ENCODE measurements around the gene NDUFS6.

DNA sequence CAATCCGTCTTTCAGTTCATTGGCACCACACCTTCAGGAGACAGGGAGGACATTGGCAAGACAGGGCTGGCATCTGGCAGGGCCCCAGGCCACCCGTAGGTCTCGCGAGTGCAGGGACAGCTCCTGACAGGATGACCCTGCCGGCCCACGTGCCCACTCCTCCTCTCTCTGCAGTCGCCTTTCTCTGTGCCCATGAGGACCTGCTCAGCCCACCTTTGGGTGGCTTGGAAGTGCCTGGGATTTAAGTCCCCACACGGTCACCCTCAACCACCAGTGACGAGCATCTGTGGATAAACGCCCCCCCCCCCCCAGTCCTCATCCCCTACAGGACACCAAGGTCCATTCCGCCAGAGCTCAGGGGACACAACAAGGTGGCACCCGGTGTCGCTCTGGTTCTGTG, 5.7 kb upstream of the NDUFS6 start:
- TF ChIP-seq, protein P1, sequence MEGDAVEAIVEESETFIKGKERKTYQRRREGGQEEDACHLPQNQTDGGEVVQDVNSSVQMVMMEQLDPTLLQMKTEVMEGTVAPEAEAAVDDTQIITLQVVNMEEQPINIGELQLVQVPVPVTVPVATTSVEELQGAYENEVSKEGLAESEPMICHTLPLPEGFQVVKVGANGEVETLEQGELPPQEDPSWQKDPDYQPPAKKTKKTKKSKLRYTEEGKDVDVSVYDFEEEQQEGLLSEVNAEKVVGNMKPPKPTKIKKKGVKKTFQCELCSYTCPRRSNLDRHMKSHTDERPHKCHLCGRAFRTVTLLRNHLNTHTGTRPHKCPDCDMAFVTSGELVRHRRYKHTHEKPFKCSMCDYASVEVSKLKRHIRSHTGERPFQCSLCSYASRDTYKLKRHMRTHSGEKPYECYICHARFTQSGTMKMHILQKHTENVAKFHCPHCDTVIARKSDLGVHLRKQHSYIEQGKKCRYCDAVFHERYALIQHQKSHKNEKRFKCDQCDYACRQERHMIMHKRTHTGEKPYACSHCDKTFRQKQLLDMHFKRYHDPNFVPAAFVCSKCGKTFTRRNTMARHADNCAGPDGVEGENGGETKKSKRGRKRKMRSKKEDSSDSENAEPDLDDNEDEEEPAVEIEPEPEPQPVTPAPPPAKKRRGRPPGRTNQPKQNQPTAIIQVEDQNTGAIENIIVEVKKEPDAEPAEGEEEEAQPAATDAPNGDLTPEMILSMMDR (conservative IDR thresholded peaks at IDR 0.05) = no peak
- no peak for TF ChIP-seq ZFX (IDR thresholded peaks at IDR 0.05)
